B cell (primary cell): ENCODE measurements around the gene ZNF611. TPM values are rescaled to one million over a fixed set of nuclear protein-coding genes. Genes with fewer than 3 reads are reported as not detected.
"Not testable (repeated sequence)": the region's sequence is repeated elsewhere in the genome, so short reads cannot be mapped to it uniquely, and the experiment has no call there.

Experiments
- ATAC-seq: fragments of 200-7000 bp; cut with Tn5 transposase; one replicate; pipeline ENCODE4 v1.10.0; 2021; ENCODE audit warnings: low read depth, mild to moderate bottlenecking, moderate number of reproducible peaks, moderate library complexity
- CTCF ChIA-PET: fragments of 350-600 bp; sonication (Branson Sonifier 250); formaldehyde crosslinking; loops from one replicate; lab custom pipeline; 2021; ENCODE audit warnings: antibody characterized with exemption, inconsistent platforms; lab: Charles Lee
- POLR2A ChIA-PET: fragments of 350-600 bp; sonication (Branson Sonifier 250); formaldehyde crosslinking; loops from one replicate; lab custom pipeline; 2021; ENCODE audit warnings: antibody characterized with exemption; lab: Charles Lee
- DNase-seq: peaks from one replicate; pipeline ENCODE4 v3.0.0; 2013
- H2AFZ ChIP-seq: 2 replicates; pipeline ENCODE4 v1.6.1; 2012; ENCODE audit warnings: mild to moderate bottlenecking, low read depth, low read length; ENCODE audit not compliant: insufficient read depth, poor library complexity, severe bottlenecking
- H3K27ac ChIP-seq, 2 donors: 1 replicate in 1 of 2; 2 replicates in 1 of 2; pipeline ENCODE4 v1.5.1; 2012 to 2013; ENCODE audit warnings: low read length in 2 of 2, mild to moderate bottlenecking in 2 of 2, moderate library complexity in 1 of 2
- H3K27me3 ChIP-seq, 4 experiments: fragments of 200-600 bp in 1 of 4; sonication (generic) in 1 of 4; replicated peaks in 1 of 4; 1 replicate in 2 of 4; 2 replicates in 2 of 4; pipeline versions ENCODE4 v1.6.1 to v1.7.0; 2013 to 2016; ENCODE audit warnings: low read length in 3 of 4, mild to moderate bottlenecking in 2 of 4, mixed read lengths in 1 of 4, moderate library complexity in 1 of 4; ENCODE audit not compliant: insufficient read depth in 4 of 4, control insufficient read depth in 3 of 4; ENCODE audit errors: control extremely low read depth in 1 of 4
- H3K36me3 ChIP-seq, 2 experiments: replicated peaks in 1 of 2; 1 replicate in 1 of 2; 2 replicates in 1 of 2; pipeline versions ENCODE4 v1.6.1 to v1.7.1; 2013; ENCODE audit warnings: low read length in 1 of 2; ENCODE audit not compliant: insufficient read depth in 2 of 2, control insufficient read depth in 1 of 2; ENCODE audit errors: control extremely low read depth in 1 of 2, extremely low read depth in 1 of 2
- H3K4me1 ChIP-seq, 2 donors: fragments of 200-600 bp in 1 of 2; sonication (generic) in 1 of 2; 1 replicate in 1 of 2; 2 replicates in 1 of 2; pipeline versions ENCODE4 v1.5.1 to v1.6.1; 2013 to 2017; ENCODE audit warnings: low read length in 2 of 2; ENCODE audit not compliant: control insufficient read depth in 2 of 2, insufficient read depth in 2 of 2
- H3K4me2 ChIP-seq: replicated peaks from 2 replicates; pipeline ENCODE3; 2012; ENCODE audit warnings: mild to moderate bottlenecking, low read depth, low read length; ENCODE audit not compliant: poor library complexity, severe bottlenecking
- H3K4me3 ChIP-seq, 5 experiments: fragments of 200-600 bp in 1 of 5; sonication (generic) in 1 of 5; 1 replicate in 3 of 5; 2 replicates in 2 of 5; pipeline versions ENCODE4 v1.5.1 to v1.7.0; 2011 to 2016; ENCODE audit warnings: low read length in 4 of 5, mild to moderate bottlenecking in 4 of 5, low read depth in 2 of 5, control low read depth in 1 of 5, moderate library complexity in 1 of 5; ENCODE audit not compliant: insufficient read depth in 1 of 5; ENCODE audit errors: control extremely low read depth in 1 of 5, extremely low read depth in 1 of 5
- H3K79me2 ChIP-seq: fragments of 200-600 bp; sonication (generic); one replicate; pipeline ENCODE4 v1.6.0; 2016; ENCODE audit warnings: low read length; ENCODE audit not compliant: control insufficient read depth, insufficient read depth
- H3K9ac ChIP-seq: fragments of 200-600 bp; sonication (generic); 2 replicates; pipeline ENCODE4 v1.6.1; 2017; ENCODE audit warnings: mild to moderate bottlenecking, low read length, moderate library complexity
- H3K9me3 ChIP-seq, 3 donors: one replicate each; pipeline versions ENCODE4 v1.6.1 to v1.7.1; 2013; ENCODE audit warnings: low read length in 2 of 3; ENCODE audit not compliant: control insufficient read depth in 2 of 3, insufficient read depth in 1 of 3; ENCODE audit errors: control extremely low read depth in 1 of 3
- H4K20me1 ChIP-seq: 2 replicates; pipeline ENCODE4 v1.6.0; 2012; ENCODE audit warnings: mild to moderate bottlenecking, low read length; ENCODE audit not compliant: insufficient read depth, control insufficient read depth, poor library complexity, severe bottlenecking
- H3K27ac Mint-ChIP-seq: one replicate; pipeline ENCODE4 v1.8.0; 2021; ENCODE audit warnings: mixed read lengths
- H3K27me3 Mint-ChIP-seq: one replicate; pipeline ENCODE4 v1.8.0; 2021; ENCODE audit warnings: mixed read lengths
- H3K4me1 Mint-ChIP-seq: one replicate; pipeline ENCODE4 v1.8.0; 2021; ENCODE audit warnings: mixed read lengths
- H3K4me3 Mint-ChIP-seq: one replicate; pipeline ENCODE4 v1.8.0; 2021; ENCODE audit warnings: mixed read lengths
- H3K9me3 Mint-ChIP-seq: one replicate; pipeline ENCODE4 v1.8.0; 2022; ENCODE audit warnings: mixed read lengths; ENCODE audit not compliant: insufficient read depth
- CTCF ChIP-seq: fragments of 200-600 bp; IDR thresholded peaks from one replicate; pipeline ENCODE4 v1.8.0; 2022; ENCODE audit warnings: antibody characterized with exemption, mild to moderate bottlenecking
- EZH2 ChIP-seq: IDR thresholded peaks from 2 replicates; pipeline ENCODE4 v1.6.1; 2012; ENCODE audit warnings: borderline replicate concordance, low read depth, mild to moderate bottlenecking, moderate library complexity, low read length; ENCODE audit not compliant: insufficient read depth, poor library complexity, severe bottlenecking
- WGBS: methylation state at CpG from one replicate; pipeline ENCODE4 v1.1.5; 2013; ENCODE audit warnings: missing lambda C conversion rate; ENCODE audit not compliant: insufficient coverage; 5-methylcytosine and 5-hydroxymethylcytosine counted together
- intact Hi-C: fragments of 100-400 bp; cut with micrococcal nuclease; formaldehyde crosslinking; loops from one replicate; pipeline ENCODE4 v1.10.0; 2022
- polyA plus RNA-seq: library from polyadenylated mRNA; depleted of rRNA; stranded (reverse); fragments of >200 nt; gene quantifications from 2 replicates; pipeline ENCODE4 v1.2.3, GENCODE V29; 2012
- total RNA-seq, 2 donors: library from RNA; stranded (reverse); fragments of 120-200 nt in 1 of 2; gene quantifications; 1 replicate in 1 of 2; 2 replicates in 1 of 2; pipeline versions ENCODE4 v1.2.3 to v1.2.4, GENCODE V29; 2013 to 2022

The ZNF611 gene
- total and polyA plus RNA-seq, 2 donors (not counting 1 experiment from before 2014, with no cell fraction given): 10.2 to 51.5 TPM

DNA sequence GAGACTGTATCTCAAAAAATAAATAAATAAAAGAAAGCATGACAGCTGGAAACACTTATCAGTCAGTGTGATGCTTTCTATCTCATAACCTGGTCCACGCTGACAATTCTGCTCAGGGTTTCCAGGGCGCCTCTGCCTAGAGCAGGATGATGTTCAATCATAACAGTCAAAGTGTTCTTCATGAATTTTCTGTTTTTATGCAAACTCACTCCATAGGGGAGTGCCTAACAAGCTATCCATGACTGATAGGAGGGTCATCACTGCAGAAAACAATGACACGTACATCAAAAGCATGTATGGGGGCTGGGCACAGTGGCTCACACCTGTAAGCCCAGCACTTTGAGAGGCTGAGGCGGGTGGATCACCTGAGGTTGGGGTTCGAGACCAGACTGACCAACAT lies 55.2 kb downstream of the ZNF611 start:
- H3K79me2 ChIP-seq: peaks cover 52% of the 10 kb centered on the region
- H3K4me2 ChIP-seq: no peak overlapping the region
- peaks cover 0 to 6% (median 1%) of the 10 kb centered on the region in 3 donors for H3K9me3 ChIP-seq
- H3K27me3 Mint-ChIP-seq: no peaks in the 10 kb centered on the region
- H3K36me3 ChIP-seq: no peaks in the 10 kb centered on the region
- no peak for TF ChIP-seq EZH2
- no peak for TF ChIP-seq CTCF
- POLR2A ChIA-PET: no interaction called here
- H2AFZ ChIP-seq: no peak overlapping the region
- ATAC-seq (no peak), DNase-seq (no peak)
- no peaks in the 10 kb centered on the region for H4K20me1 ChIP-seq
- peaks cover 3% of the 10 kb centered on the region for H3K4me1 Mint-ChIP-seq
- no peak overlapping the region for H3K4me3 ChIP-seq
- no peaks in the 10 kb centered on the region for H3K27me3 ChIP-seq
- H3K9me3 Mint-ChIP-seq: peaks cover 3% of the 10 kb centered on the region
- H3K4me3 Mint-ChIP-seq: no peak overlapping the region
- no peaks in the 10 kb centered on the region for H3K4me1 ChIP-seq
- no peak overlapping the region for H3K27ac ChIP-seq
- intact Hi-C loops: no loop called here
- no peak overlapping the region for H3K9ac ChIP-seq
- 95% methylated on average over 4 of the region's 5 CpGs for WGBS
- no peak overlapping the region for H3K27ac Mint-ChIP-seq
- CTCF ChIA-PET: no interaction called here

- H3K27ac Mint-ChIP-seq, H3K27ac ChIP-seq, ATAC-seq, H3K4me1 ChIP-seq, H3K9ac ChIP-seq, H2AFZ ChIP-seq, H3K4me2 ChIP-seq, H3K9me3 Mint-ChIP-seq, H3K27me3 Mint-ChIP-seq, H4K20me1 ChIP-seq, H3K36me3 ChIP-seq, H3K4me3 ChIP-seq, H3K4me3 Mint-ChIP-seq, H3K27me3 ChIP-seq, H3K4me1 Mint-ChIP-seq, CTCF ChIA-PET, intact Hi-C loops, DNase-seq, H3K9me3 ChIP-seq, POLR2A ChIA-PET: not testable (repeated sequence)
- H3K79me2 ChIP-seq: peaks cover 43% of the 10 kb centered on the region
- WGBS: 98% methylated on average over 4 of the region's 6 CpGs
Observed at GRCh38 chr19:52675239-52675638, 59.6 kb downstream of the ZNF611 start.
